ENCODE measurements around the gene NPY2R.

Gene NPY2R

DNA sequence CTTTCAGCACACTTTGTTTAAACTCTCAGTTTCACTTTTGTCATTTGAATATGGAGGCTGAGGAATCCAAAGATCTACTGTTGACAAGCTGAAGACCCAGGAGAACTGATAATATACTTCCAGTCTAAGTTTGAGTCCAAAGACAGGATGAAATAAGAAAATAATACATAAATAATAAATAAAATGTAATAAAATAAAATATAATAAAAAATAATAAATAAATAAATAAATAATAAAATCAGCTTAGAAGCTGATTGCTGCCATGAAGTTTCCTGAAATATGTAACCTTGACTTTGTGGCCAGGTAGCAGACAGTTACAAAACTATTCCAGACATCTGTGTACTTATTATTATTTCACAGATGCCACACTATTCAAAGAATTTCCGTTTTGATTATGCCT is 55.0 kb downstream of the NPY2R start:
- TF ChIP-seq LEF1 (IDR thresholded peaks at IDR 0.05; ENCODE audit: borderline replicate concordance) (no peak), CTBP1 (IDR thresholded peaks at IDR 0.05; ENCODE audit: borderline replicate concordance) (no peak)
- CTCF ChIA-PET = no interaction called here
- DNase-seq (ENCODE audit: extremely low spot score) = no peak
- POLR2A ChIA-PET = no interaction called here

DNA sequence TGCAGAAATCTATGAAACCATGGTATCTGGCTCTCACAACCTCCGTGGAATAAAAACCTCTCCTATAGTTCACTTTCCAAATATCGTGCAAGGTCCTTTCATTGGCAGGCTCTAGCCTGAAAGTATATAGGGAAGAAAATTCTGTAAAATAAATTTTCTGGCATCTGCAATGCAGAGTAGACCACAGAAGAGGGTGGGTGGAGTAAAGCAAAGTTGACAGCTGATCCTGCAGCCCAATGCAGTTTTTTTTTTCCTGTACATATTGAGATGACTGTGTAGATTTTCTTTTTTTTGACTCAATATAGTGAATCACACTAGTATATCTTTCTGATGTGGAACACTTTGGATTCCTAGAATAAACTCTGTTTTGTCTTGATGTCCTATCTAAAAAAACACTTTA is 56.7 kb downstream of the NPY2R start:
- DNase-seq (ENCODE audit: extremely low spot score) = no peak
- POLR2A ChIA-PET = no interaction called here
- CTCF ChIA-PET = interaction anchor here (0.6 kb wide), 1 partner anchor 165 kb away, joined by 4 read pairs; no protein-coding TSS in a partner anchor
- TF ChIP-seq FOXA1 (IDR thresholded peaks at IDR 0.05) (no peak), CTBP1 (IDR thresholded peaks at IDR 0.05; ENCODE audit: borderline replicate concordance) (no peak), TARDBP (IDR thresholded peaks at IDR 0.05) (no peak), L3MBTL2 (conservative IDR thresholded peaks at IDR 0.05) (no peak), SUZ12 (IDR thresholded peaks at IDR 0.05) (no peak), HDGF (IDR thresholded peaks at IDR 0.05; ENCODE audit: borderline replicate concordance) (no peak), ARNT (IDR thresholded peaks at IDR 0.05) (no peak), BHLHE40 (IDR thresholded peaks at IDR 0.05; ENCODE audit: borderline replicate concordance) (no peak), SP1 (IDR thresholded peaks at IDR 0.05) (no peak), FOXM1 (IDR thresholded peaks at IDR 0.05; ENCODE audit: borderline replicate concordance) (no peak), ZNF384 (IDR thresholded peaks at IDR 0.05) (no peak)
